HG02610 (cell line): ENCODE results near the gene ZCCHC17.
"Not testable (repeated sequence)": the region's sequence is repeated elsewhere in the genome, so short reads cannot be mapped to it uniquely, and the experiment has no call there.

Experiments
- ATAC-seq: cut with Tn5 transposase; IDR thresholded peaks from one replicate; pipeline ENCODE4 v1.9.1; 2021; ENCODE audit warnings: mild to moderate bottlenecking, moderate library complexity; ENCODE audit not compliant: unreplicated experiment

ZCCHC17 gene, protein sequence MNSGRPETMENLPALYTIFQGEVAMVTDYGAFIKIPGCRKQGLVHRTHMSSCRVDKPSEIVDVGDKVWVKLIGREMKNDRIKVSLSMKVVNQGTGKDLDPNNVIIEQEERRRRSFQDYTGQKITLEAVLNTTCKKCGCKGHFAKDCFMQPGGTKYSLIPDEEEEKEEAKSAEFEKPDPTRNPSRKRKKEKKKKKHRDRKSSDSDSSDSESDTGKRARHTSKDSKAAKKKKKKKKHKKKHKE

DNA sequence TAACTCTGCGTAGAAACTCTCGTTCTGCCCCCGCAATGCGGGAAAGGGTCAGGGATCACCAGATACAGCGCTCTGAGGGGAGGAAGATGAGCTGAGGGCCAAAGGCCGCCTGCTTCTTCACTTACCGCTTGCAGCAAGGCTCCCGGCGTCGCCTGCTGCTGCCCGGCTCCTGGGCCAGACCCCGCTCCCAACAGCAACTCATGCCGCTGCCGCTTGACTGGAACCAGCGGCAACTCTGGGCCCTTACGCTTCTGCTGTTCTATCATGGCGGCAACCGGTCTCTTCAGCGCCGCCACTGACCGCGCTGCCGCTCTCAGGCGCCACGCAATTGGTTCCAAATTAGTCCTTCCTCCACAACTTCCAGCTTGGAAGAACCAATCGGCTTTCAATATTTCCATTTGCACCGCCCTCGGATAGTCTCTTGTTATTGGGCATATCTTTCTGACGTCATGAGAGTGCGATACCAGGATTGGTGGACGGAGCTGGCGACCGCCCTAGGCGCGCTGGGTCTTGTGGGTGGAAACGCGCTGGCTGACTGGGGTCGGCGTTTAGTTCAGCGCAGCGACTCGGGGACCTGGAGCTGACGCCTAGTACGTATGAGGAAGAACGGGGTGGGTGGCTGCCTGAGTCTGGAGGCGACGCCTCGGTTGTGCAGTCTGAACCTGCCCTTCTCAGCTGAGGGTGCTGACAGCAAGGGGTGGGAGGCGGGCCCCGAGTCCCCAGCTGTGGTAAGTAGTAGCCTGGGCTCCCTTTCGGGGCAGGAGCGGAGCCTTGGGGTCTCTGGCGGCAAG is at the start of gene ZCCHC17, which contains the start of gene SNRNP40:
TSS of gene ZCCHC17 (plus strand) at position 547 of the 791 bp plus-strand sequence. CDS start 13,067 bp downstream, outside the sequence.
TSS of gene SNRNP40 (minus strand) at position 303 of the 791 bp plus-strand sequence. CDS start at position 266, 37 bp downstream.
- ATAC-seq, result peak; percentile 98

DNA sequence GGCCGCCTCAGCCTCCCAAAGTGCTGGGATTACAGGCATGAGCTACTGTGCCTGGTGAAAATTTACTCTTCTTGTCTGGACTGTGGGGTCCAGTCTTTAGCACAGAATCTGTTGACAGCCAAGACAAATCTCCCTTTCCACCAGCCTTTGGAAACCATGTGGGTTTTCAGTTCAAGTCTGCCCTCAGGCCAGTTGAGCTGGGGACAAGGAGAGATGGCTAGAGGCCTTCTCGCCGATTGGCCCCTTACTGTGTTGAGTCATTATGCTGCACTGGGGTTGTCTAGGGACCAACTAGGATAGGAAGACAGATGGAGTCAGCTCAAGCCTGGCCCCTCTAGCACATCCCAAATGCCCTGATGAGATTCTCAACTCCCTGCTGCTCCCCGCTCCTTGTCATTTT is 48.6 kb upstream of the ZCCHC17 start:
- no peak for ATAC-seq

DNA sequence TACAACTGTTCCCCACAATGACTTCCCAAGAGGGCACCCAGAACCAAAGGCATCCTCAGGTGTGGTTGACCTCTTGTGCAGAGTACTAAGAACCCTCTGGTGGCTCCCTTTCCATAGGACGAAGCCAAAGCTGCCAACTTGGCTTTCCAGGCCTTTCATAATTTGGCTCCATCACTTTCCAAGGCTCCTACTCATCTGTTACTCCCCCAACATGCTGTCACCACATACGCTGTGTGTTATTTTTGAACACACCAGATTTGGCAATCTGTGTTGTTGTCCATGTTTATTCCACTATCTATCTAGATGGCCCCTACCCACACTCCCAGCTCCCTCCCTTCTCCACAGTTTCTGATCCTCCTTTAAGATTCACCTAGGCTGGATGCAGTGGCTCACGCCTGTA is 47.0 kb upstream of the ZCCHC17 start:
- ATAC-seq, result no peak

DNA sequence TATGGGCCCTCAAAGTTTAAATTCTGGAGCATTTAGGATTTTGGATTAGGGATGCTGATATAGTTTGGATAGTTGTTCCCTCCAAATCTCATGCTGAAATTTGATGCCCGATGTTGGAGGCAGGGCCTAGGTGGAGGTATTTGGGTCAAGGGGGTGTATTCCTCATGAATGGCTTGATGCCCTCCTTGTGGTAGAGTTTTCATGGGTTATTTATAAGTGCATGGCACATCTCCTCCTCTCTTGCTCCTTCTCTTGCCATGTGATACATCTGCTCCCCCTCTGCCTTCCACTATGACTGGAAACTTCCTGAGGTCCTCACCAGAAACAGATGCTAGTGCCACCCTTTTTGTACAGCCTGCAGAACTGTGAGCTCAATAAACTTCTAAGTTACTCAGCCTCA is 39.6 kb upstream of the ZCCHC17 start:
- no peak for ATAC-seq

DNA sequence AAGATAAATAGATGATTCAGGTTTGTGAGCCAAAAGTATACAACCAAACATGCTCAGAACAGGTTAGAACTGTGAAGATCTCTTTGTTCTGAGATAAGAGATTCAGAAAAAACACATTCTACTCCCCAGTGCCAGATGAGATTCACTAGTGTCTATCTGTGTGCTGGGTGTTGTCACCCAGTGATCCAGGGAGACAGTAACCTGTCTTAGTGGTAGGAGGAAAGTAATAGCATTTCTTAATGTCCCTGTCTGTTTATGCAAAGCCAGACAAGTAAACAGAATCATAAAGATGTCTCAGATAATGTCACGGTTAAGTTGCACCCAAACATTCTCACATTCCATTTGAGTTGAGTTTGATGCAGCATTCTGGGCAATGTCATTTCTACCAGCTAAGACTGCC is 38.3 kb upstream of the ZCCHC17 start:
- no peak for ATAC-seq

DNA sequence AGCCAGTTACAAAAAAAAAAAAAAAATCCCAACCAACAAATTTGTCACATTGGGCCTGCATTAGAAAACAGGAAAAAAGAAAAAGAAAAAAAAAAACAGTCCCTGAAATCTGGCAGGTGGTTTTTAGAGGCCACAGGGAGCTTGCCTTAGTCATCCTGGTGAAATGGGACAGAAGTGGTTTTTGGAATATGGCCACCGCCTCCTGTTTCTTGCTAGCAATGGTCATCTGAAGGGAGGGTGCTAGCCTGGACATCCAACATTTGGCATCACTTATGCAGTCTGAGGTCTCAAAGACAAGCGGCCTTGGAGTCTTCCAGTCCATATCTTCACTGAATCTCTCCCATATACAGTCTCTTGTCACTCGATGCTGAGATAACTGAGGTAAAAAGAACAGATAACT is 37.1 kb upstream of the ZCCHC17 start:
- no peak for ATAC-seq

DNA sequence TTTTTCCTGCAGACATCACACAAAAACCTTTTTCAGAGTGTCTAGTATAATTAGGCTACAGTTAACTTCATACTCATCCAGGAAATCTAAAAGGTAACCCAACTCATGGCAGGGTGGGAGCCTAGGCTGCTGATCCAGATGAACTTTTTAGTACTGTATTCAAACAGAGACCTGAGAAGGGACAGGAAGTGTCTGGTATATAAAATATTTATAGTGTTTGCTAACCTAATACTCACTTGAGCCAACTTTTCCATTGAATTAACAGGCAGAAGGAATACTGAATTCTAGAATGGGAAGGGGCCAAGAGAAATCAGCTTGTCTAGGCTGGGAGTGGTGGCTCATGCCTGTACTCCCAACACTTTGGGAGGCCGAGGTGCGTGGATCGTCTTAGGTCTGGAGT is 34.9 kb upstream of the ZCCHC17 start:
- no peak for ATAC-seq

DNA sequence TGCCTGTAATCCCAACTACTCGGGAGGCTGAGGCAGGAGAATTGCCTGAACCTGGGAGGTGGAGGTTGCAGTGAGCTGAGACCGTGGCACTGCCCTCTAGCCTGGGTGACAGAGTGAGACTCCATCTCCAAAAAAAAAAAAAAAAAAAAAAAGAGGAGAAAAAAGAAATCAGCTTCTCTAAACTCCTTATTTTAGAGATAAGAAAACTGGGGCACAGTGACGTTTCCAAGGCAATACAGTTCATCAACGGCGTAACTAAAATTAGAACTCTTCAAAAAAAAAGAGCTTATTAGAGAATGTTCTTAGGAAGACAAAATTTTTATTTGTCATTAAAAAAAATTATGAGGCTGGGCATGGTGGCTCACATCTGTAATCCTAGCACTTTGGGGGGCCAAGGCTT is 34.4 kb upstream of the ZCCHC17 start:
- ATAC-seq, result not testable (repeated sequence)

DNA sequence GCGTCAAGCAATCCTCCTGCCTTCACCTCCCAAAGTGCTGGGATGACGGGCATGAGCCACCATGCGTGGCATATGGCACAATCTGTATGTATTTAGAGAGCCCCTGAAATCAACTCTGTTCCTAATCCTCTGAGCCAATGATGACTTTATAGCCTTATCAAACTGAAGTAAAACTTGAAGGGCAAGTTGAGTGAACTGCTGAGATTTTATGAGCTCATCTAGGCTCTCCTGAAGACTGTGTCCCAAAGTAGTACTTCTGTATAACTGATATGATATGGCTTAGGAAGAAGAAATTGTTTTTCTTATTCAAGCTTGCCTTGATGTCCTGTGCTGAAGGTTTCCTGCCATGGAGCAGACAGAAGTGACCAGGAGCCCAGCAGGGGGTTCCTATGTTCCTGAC is 33.4 kb upstream of the ZCCHC17 start:
- no peak for ATAC-seq

DNA sequence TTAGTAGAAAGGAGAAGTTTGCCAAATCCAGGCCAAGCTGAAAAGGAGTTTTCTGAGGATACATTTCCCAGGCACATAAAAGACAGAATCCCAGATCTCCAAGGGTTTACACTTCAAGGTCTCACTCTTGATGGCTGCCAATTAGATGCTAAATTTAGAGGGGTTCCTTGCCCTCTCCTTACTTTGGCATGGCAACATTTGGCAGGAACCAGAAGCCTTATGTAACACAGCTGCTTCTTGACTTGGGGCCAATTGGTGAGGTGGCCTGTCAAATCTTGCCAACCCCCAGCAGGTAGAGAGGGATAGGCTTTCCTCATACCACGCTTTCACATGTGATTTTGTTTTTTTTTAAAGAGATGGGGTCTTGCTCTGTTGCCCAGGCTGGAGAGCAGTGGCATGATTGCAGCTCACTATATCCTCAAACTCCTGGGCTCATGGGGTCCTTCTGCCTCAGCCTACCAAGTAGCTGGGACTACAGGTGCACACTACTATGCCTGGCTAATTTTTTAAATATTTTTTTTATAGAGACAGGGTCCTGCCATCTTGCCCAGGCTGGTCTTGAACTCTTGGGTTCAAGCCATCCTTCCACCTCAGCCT is 31.9 kb upstream of the ZCCHC17 start:
- ATAC-seq, result no peak

DNA sequence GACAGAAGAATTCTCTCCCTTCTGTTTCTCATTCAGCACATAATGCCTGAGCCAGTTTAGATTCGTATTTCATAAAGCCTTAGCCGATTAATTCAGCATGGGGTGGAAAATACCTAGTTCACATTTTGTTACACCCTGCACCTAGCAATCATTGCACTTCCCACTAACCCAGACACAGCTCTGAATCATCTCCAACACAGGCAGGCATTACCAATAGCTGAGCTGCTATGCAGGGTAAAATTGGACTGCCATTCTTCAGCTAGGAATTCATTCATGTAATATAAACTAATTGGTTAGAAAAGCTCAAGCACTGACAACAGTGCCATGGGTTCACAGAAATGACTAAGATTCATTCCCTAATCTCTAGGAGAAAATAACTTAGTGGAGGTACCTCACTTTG is 30.3 kb upstream of the ZCCHC17 start:
- ATAC-seq, result no peak

DNA sequence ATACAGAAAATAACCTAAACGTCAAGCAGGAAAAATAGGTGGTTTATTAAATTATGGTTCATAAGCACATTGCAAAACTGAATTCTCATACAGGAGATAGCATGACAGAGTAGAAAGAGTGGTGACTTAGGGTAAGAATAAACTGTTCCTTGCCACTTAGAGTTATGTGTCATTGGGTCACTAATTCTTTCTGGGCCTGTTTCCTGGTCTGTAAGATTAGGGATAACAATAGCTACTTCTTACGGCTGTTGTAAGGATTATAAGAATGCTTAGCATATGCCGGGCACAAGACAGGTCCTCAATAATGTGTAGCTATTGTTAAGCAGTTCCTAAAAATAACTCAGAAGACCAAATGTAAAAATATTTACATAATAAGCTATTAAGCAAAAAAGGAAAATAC is 24.5 kb upstream of the ZCCHC17 start:
- no peak for ATAC-seq

DNA sequence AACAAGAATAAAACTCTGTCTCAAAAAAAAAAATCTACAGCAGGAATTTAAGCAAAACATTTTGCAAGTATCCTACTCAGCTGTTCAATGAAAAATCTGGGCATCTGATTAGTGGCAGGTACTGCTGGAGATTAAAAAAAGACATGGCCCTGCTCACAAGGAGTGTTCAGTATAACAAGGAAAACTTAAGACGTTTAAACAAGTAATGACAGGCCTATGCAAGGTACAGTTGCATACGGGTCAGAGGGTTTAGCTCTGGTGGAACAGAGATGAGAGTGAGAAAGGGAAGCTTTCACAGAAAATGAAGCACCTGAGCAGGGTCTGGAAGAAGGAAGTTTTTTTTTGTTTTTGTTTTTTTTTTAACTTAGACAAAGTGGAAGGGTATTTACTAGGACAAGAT is 23.2 kb upstream of the ZCCHC17 start:
- no peak for ATAC-seq

DNA sequence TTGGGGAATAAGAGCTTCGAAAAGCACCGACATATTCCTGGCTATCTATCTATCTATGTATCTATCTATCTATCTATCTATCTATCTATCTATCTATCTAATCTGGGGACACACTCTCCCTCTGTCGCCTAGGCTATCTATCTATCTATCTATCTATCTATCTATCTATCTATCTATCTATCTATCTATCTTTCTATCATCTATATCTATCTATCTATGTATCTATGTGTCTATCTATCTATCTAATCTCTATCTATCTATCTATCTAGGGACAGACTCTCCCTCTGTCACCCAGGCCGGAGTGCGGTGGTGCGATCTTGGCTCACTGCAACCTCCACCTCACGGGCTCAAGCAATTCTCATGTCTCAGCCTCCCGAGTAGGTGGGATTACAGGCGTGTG is 14.4 kb upstream of the ZCCHC17 start:
- not testable (repeated sequence) for ATAC-seq

DNA sequence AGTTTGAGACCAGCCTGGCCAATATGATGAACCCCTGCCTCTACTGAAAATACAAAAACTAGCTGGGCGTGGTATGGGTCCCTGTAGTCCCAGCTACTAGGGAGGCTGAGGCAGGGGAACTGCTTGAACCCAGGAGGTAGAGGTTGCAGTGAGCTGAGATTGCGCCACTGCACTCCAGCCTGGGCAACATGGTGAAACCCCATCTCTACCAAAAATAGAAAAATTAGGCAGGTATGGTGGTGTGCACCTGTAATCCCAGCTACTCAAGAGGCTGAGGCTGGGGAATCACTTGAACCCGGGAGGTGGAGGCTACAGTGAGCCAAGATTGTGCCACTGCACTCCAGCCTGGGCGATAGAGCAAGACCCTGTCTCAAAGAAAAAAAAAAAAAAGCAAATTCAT is 9.0 kb upstream of the ZCCHC17 start:
- ATAC-seq, result not testable (repeated sequence)

DNA sequence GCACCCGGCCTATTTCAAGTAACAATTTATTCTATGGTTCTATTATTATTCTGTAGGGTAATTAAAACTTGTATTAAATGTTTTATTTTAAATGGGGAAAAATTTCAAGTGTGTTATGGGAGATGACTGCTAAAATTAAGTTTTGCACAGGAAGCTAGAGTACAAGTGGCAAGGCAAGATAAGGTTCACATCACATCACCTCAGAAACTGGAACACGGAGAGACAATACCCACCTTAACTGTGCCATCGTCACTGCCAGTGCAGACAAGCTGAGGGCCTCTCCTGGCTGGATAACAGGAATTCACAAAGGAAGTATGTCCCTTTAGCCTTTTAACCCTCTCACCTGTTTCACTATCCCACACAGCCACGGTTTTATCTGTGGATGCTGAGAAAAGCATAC is 7.8 kb upstream of the ZCCHC17 start:
- ATAC-seq, result no peak

DNA sequence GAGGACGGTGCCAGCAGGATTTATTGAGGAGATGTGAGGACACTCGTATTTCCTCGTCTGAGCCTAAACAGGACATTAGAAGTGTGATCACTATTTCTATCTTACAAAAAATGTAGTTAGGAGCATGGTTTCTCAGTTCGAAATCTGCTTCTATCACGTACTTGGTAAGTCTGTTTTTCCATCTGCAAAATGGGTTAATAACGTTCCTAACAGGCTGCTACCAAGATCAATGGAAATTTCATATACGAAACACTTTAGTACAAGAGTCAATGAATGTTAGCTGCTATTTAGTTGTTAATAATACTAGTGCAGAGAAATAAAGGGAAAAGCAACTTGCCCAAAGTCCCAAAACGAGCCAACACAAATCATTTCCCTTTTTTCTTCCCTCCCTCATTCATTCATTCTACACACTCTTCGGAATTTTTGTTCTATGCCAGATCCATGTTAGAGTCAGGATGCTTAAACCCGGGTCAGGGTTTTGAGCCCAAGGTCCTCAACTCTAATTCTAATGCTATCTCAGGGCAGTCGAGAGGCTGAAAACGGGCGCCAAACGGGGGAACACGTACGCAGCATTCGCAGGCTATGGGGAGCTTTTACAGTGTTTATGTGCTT is 852 bp upstream of the ZCCHC17 start:
- no peak for ATAC-seq

DNA sequence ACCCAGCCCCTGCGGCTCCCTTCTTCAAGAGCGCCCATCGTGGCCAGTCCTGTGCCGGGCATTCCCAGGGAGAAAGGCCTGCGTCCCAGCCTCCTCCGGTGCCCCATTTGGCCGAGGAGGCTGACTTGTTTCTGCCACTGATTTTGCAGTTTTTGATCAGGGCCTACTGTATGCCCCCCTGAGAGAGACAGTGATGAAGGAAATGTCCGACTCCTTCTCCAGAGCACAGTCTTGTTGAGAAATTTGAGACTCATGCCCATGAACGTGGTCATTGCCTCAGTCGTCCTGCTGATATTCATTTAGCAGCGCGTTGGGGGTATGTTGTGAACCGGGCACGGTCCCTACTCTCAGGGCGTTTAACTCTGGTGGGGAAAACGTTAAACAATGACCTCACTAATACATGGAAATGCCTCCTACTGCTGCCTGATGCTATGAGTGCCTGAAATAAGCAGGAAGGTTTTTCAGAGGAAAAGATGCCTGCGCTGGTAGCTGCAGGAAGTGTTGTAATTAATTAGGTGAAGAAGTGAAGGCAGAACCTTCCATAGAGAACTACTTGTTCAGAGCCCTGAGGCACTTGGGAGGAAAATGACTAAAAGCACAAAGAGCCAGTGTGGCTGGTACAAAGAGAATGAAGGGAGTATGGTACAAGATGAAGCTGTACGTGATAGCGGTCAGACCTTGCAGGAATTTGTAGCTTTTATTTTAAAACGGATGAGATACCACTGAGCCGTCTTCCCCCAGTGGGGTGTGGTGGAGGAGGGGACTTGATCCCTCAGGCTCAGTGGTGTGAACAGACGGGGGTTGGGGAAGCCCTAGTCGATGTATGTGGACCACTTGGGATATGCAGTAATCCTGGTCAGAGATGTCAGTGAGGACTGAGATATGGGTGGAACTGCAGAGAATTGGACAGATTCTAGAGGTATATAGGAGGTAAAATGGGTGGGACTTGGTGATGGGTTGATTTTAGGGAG is 730 bp downstream of the ZCCHC17 start:
- no peak for ATAC-seq

DNA sequence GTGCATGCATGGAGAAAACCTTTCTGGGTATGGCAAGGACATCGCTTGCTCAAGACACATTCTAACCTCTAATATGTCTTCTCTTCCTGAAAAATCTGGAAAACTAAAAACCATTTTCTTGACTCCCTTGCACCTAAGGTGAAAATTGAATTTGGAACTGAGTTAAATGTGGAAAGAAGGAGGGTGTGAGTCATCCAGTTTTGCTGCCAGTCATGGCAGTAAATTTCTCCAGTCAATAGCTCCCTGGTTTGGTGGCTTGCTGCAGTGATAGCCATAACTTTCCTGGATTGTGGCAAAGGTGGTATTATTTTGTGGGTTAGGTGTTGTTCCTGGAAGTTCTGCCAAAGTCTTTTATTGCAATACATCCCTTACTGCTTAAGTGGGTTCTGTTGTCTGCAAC is 2.5 kb downstream of the ZCCHC17 start:
- ATAC-seq, result no peak

DNA sequence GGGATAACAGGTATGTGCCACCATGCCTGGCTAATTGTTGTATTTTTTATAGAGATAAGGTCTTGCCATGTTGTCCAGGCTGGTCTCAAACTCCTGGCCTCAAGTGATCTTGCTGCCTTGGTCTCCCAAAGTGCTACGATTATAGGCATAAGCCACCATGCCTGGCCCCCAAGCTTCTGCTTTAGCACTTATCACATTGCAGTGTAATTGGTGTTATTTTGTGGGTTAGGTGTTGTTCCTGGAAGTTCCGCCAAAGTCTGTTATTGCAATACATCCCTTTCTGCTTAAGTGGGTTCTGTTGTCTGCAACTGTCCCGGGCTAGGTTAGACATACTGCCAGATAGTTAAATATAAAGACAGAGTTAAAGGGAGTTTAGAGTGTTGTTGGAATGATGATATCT is 3.4 kb downstream of the ZCCHC17 start:
- no peak for ATAC-seq
